ENCODE measurements around the gene KRT77.

The KRT77 gene

GRCh38 chr12:52659395-52659794 lies 43.9 kb downstream of the KRT77 start:
- no peak for DNase-seq (ENCODE audit: insufficient read length, low spot score)
- FAIRE-seq: no peak

GRCh38 chr12:52658196-52658595 lies 45.1 kb downstream of the KRT77 start:
- DNase-seq (ENCODE audit: insufficient read length, low spot score): no peak
- no peak for FAIRE-seq

GRCh38 chr12:52657250-52657902 lies 45.9 kb downstream of the KRT77 start:
- FAIRE-seq: no peak
- DNase-seq (ENCODE audit: insufficient read length, low spot score): no peak

GRCh38 chr12:52656616-52657015 lies 46.7 kb downstream of the KRT77 start:
- FAIRE-seq (no peak), DNase-seq (ENCODE audit: insufficient read length, low spot score) (no peak)

GRCh38 chr12:52655720-52656124 lies 47.6 kb downstream of the KRT77 start:
- FAIRE-seq: no peak

GRCh38 chr12:52655251-52655650 lies 48.1 kb downstream of the KRT77 start:
- FAIRE-seq: no peak
- DNase-seq (ENCODE audit: insufficient read length, low spot score): no peak

More at GRCh38 chr12:52655720-52656124, 47.6 kb downstream of the KRT77 start:
- no peak for DNase-seq (ENCODE audit: insufficient read length, low spot score)

- DNase-seq (ENCODE audit: insufficient read length, low spot score) (no peak), FAIRE-seq (no peak)
Measured at GRCh38 chr12:52651726-52652261, 51.5 kb downstream of the KRT77 start, which contains the start of gene KRT2. Gene KRT2, minus strand, starts transcription at chr12:52652211. Its CDS starts 69 bp downstream, at chr12:52652142.

GRCh38 chr12:52650520-52651081 lies 52.7 kb downstream of the KRT77 start:
- FAIRE-seq (no peak), DNase-seq (ENCODE audit: insufficient read length, low spot score) (no peak)

GRCh38 chr12:52649066-52649465 lies 54.3 kb downstream of the KRT77 start:
- FAIRE-seq: no peak
- DNase-seq (ENCODE audit: insufficient read length, low spot score): no peak

- no peak for FAIRE-seq
- DNase-seq (ENCODE audit: insufficient read length, low spot score): no peak
Measured at GRCh38 chr12:52648012-52648550, 55.2 kb downstream of the KRT77 start.

- FAIRE-seq (no peak), DNase-seq (ENCODE audit: insufficient read length, low spot score) (no peak)
Measured at GRCh38 chr12:52647601-52648000, 55.7 kb downstream of the KRT77 start.

GRCh38 chr12:52646613-52647012 lies 56.7 kb downstream of the KRT77 start:
- DNase-seq (ENCODE audit: insufficient read length, low spot score) (no peak), FAIRE-seq (no peak)

- no peak for DNase-seq (ENCODE audit: insufficient read length, low spot score)
- no peak for FAIRE-seq
Measured at GRCh38 chr12:52645982-52646381, 57.3 kb downstream of the KRT77 start.

GRCh38 chr12:52645120-52645761 lies 58.1 kb downstream of the KRT77 start:
- DNase-seq (ENCODE audit: insufficient read length, low spot score) (no peak), FAIRE-seq (no peak)

GRCh38 chr12:52644078-52644415 lies 59.3 kb downstream of the KRT77 start:
- DNase-seq (ENCODE audit: insufficient read length, low spot score): no peak
- FAIRE-seq: no peak

- DNase-seq (ENCODE audit: insufficient read length, low spot score): no peak
- no peak for FAIRE-seq
Measured at GRCh38 chr12:52643233-52644077, 59.9 kb downstream of the KRT77 start.

- no peak for DNase-seq (ENCODE audit: insufficient read length, low spot score)
- FAIRE-seq: no peak
Measured at GRCh38 chr12:52641468-52641867, 61.9 kb downstream of the KRT77 start.
